H7 (cell line): ENCODE results near the gene UGT2A3. TPM values are rescaled to one million over a fixed set of nuclear protein-coding genes. Genes with fewer than 3 reads are reported as not detected.
"Not testable (repeated sequence)": the region's sequence is repeated elsewhere in the genome, so short reads cannot be mapped to it uniquely, and the experiment has no call there.

Experiments used
- DNase-seq: peaks from one replicate; pipeline ENCODE4 v3.0.0; 2012
- H3K27me3 ChIP-seq: 2 replicates; pipeline ENCODE4 v1.6.0; 2011; ENCODE audit warnings: mild to moderate bottlenecking, low read length; ENCODE audit not compliant: control insufficient read depth, insufficient read depth
- H3K36me3 ChIP-seq: replicated peaks from 2 replicates; pipeline ENCODE4 v1.5.1; 2011; ENCODE audit warnings: low read length; ENCODE audit not compliant: control insufficient read depth, insufficient read depth
- H3K4me3 ChIP-seq: 2 replicates; pipeline ENCODE4 v1.5.1; 2011; ENCODE audit warnings: low read depth, mild to moderate bottlenecking, control low read depth, low read length, moderate library complexity; ENCODE audit not compliant: insufficient read depth
- total RNA-seq: library from RNA; depleted of rRNA; stranded (reverse); fragments of >200 nt; shearing (Covaris generic); gene quantifications from 2 replicates; pipeline ENCODE4 v1.2.3, GENCODE V29; 2014

Gene UGT2A3
- total RNA-seq, 1 experiment from 2014 or later: not detected

DNA sequence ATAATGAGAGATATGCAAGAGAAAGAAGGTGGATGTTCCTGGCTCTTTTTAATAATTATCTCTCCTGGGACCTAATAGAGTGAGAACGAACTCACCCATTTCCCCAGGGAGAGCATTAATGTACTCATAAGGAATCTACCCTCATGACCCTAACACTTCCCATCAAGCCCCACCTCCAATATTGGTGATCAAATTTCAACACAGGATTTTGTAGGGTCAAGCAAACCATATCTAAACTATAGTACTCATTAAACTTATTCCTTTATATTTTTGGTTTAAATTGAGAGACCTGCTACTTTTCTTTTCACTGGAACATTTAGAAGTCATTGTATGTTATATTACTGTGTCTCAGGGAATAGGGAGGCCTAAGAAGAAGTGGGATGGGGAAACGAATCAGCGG, 2.6 kb downstream of the UGT2A3 start:
- H3K4me3 ChIP-seq: no peak overlapping the region
- no peaks in the 10 kb centered on the region for H3K36me3 ChIP-seq
- DNase-seq: no peak
- no peaks in the 10 kb centered on the region for H3K27me3 ChIP-seq

- no peaks in the 10 kb centered on the region for H3K27me3 ChIP-seq
- no peak for DNase-seq
- no peaks in the 10 kb centered on the region for H3K36me3 ChIP-seq
- no peak overlapping the region for H3K4me3 ChIP-seq
Measured at GRCh38 chr4:68948044-68948743, 3.4 kb downstream of the UGT2A3 start.

GRCh38 chr4:68929076-68929737, 22.4 kb downstream of the UGT2A3 start:
- H3K36me3 ChIP-seq: no peaks in the 10 kb centered on the region
- H3K27me3 ChIP-seq: no peaks in the 10 kb centered on the region
- no peak for DNase-seq
- H3K4me3 ChIP-seq: no peak overlapping the region

DNA sequence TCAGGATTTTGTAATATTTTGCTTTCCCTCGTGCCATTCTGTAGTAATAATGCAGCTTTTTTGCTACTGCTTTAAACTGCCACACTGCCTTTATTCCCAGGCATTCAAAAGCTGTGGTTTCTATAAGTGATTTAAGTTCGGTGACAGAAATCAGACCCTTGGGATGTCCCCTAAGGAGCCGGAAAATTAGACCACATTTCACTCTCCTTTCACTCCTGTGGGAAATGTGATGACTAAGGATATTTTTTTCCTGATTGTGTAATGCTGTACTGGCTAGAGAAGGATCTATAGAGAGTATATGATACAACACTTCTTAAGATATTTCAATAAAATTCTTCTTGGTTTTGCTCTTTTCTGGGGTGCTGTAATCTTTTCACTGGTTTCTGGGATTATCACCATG, 24.4 kb downstream of the UGT2A3 start:
- Histone ChIP-seq H3K4me3 (no peak overlapping the region), H3K36me3 (no peaks in the 10 kb centered on the region), H3K27me3 (no peaks in the 10 kb centered on the region)
- no peak for DNase-seq

DNA sequence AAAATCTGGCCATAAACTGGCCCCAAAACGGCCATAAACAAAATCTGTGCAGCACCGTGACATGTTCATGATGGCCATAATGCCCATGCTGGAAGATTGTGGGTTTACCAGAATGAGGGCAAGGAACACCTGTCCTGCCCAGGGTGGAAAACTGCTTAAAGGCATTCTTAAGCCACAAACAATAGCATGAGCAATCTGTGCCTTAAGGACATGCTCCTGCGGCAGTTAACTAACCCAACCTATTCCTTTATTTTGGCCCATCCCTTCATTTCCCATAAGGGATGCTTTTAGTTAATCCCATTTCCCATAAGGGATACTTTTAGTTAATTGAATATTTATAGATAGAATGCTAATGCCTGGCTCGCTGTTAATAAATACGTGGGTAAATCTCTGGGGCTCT, 29.4 kb downstream of the UGT2A3 start:
- not testable (repeated sequence) for H3K27me3 ChIP-seq, DNase-seq, H3K4me3 ChIP-seq, H3K36me3 ChIP-seq

GRCh38 chr4:68921051-68921450, 30.6 kb downstream of the UGT2A3 start:
- Histone ChIP-seq H3K27me3 (no peaks in the 10 kb centered on the region), H3K36me3 (no peaks in the 10 kb centered on the region), H3K4me3 (no peak overlapping the region)
- DNase-seq: no peak

- no peak overlapping the region for H3K4me3 ChIP-seq
- DNase-seq: no peak
- no peaks in the 10 kb centered on the region for H3K36me3 ChIP-seq
- H3K27me3 ChIP-seq: no peaks in the 10 kb centered on the region
Measured at GRCh38 chr4:68917016-68917415, 34.6 kb downstream of the UGT2A3 start.

DNA sequence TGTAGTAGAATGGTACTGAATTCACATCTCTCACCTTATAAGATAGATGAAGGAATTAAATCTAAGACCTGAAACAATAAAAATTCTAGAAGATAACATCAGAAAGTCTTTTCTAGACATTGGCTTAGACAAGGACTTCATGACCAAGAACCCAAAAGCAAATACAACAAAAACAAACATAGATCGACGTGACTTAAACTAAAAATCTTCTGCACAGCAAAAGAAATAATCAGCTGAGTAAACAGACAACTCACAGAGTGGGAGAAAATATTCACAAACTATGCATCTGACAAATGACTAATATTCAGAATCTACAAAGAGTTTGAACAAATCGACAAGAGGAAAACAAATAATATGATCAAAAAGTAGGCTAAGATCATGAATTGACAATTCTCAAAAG, 38.8 kb downstream of the UGT2A3 start:
- H3K4me3 ChIP-seq: no peak overlapping the region
- no peaks in the 10 kb centered on the region for H3K27me3 ChIP-seq
- no peaks in the 10 kb centered on the region for H3K36me3 ChIP-seq
- no peak for DNase-seq

- Histone ChIP-seq H3K36me3 (no peaks in the 10 kb centered on the region), H3K27me3 (no peaks in the 10 kb centered on the region), H3K4me3 (no peak overlapping the region)
- DNase-seq: no peak
Measured at GRCh38 chr4:68909385-68909784, 42.2 kb downstream of the UGT2A3 start.

GRCh38 chr4:68907788-68908700, 43.6 kb downstream of the UGT2A3 start:
- no peaks in the 10 kb centered on the region for H3K27me3 ChIP-seq
- H3K4me3 ChIP-seq: no peak overlapping the region

DNA sequence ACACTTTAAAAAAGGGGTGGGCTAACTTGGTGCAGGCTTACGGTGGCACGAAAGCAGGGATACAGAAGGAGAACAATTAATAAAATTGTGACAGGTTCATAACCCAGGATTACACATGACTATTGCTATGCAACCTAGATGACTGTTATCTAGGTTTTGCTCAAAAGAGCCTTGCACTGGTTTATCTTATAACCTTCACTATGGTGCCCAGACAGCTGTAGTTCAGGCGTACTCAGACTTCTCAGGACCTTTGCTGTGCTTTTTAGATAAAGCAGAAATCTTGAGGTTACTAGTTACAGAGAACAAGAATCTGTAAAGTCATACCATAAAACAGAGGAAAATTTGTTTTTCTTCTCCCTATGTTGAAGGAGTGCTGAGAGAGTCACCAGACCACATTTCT, 44.4 kb downstream of the UGT2A3 start:
- H3K27me3 ChIP-seq: no peaks in the 10 kb centered on the region
- H3K4me3 ChIP-seq: no peak overlapping the region
- H3K36me3 ChIP-seq: no peaks in the 10 kb centered on the region
- DNase-seq: no peak

More at GRCh38 chr4:68907788-68908700, 43.6 kb downstream of the UGT2A3 start:
- DNase-seq: no peak
- no peaks in the 10 kb centered on the region for H3K36me3 ChIP-seq

GRCh38 chr4:68906780-68907137, 44.8 kb downstream of the UGT2A3 start:
- H3K27me3 ChIP-seq: no peaks in the 10 kb centered on the region
- H3K4me3 ChIP-seq: peak overlapping the region; percentile 22; the same call in 1 of the 2 replicates
- H3K36me3 ChIP-seq: no peaks in the 10 kb centered on the region
- peak; percentile 2 for DNase-seq

DNA sequence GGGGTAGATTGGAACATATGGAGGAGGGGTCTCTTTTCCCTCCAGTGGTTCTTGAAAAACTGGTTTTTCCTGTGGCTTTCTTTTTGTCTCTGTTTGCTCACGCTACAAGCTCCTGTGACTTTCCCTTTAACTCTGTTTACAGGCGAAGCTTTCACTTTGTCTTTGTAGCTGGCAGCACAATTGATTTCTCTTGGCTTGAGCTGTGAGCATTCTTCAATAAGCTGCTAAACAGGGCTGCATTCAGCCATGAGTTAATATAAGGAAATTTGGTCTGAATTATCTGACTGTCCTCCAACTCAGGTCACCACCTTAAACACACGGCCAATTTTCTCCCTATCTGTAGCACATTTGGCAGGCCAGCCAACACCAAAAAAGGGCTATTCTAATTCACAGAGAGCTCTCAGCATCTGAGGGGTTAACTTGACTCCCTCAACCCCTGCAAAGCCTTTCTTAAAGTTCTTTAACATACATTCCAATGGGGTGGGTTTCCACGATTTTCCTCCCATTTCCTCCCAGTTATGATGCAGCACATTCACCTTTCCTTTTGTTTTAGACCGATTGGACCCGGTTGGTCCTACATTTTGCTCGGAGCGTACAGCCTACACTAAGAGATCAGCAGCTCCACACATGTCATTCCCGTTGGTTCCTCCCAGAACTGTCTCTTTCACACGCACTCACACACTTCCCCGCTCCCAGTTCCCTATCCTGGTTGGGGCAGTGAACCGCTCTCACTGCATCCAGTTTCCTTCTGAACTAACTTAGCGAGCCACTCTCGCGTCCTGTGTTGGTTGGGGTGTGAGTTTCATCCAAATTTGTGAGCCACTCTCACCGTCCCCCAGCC, 45.4 kb downstream of the UGT2A3 start:
- Histone ChIP-seq H3K36me3 (no peaks in the 10 kb centered on the region), H3K27me3 (no peaks in the 10 kb centered on the region), H3K4me3 (peak overlapping the region; percentile 22; the same call in 1 of the 2 replicates)
- DNase-seq: peak; percentile 19

- Histone ChIP-seq H3K36me3 (no peaks in the 10 kb centered on the region), H3K27me3 (no peaks in the 10 kb centered on the region), H3K4me3 (no peak overlapping the region)
- DNase-seq: no peak
Measured at GRCh38 chr4:68905598-68905938, 46.0 kb downstream of the UGT2A3 start.
